OCI-LY7 (cell line): Measurements from ENCODE around the gene SOAT1. TPM values are rescaled to one million over a fixed set of nuclear protein-coding genes. Genes with fewer than 3 reads are reported as not detected.

Experiments
- BruUV-seq: library from RNA; stranded (reverse); fragments of 400-500 nt; replicated peaks from 2 replicates; lab custom pipeline; 2021; lab: Mats Ljungman, UMichigan
- CTCF ChIA-PET: fragments of 300-600 bp; sonication (Branson Sonifier 250); formaldehyde crosslinking; loops from one replicate; lab custom pipeline; 2022; ENCODE audit warnings: antibody characterized with exemption; ENCODE audit not compliant: unreplicated experiment; lab: Charles Lee
- POLR2A ChIA-PET: fragments of 300-600 bp; sonication (Branson Sonifier 250); formaldehyde crosslinking; loops from one replicate; lab custom pipeline; 2022; ENCODE audit warnings: antibody characterized with exemption; lab: Charles Lee
- DNase-seq: peaks from one replicate; pipeline ENCODE4 v3.0.0-alpha.2; 2015; ENCODE audit warnings: low spot score
- H2AFZ ChIP-seq: fragments of 200-600 bp; sonication (generic), shearing (Covaris generic); 2 replicates; pipeline ENCODE4 v1.6.1; 2014; ENCODE audit warnings: mild to moderate bottlenecking, antibody characterized with exemption, low read length, moderate library complexity
- H3K27ac ChIP-seq: fragments of 200-600 bp; sonication (generic); 2 replicates; pipeline ENCODE4 v1.5.1; 2014; ENCODE audit warnings: mixed run types, low read depth, mild to moderate bottlenecking, moderate library complexity, low read length, inconsistent platforms; ENCODE audit not compliant: poor library complexity, severe bottlenecking
- H3K36me3 ChIP-seq: fragments of 200-600 bp; sonication (generic); 2 replicates; pipeline ENCODE4 v1.6.1; 2014; ENCODE audit warnings: mild to moderate bottlenecking, antibody characterized with exemption, low read length, moderate library complexity, mixed read lengths; ENCODE audit not compliant: insufficient read depth
- H3K4me1 ChIP-seq: fragments of 200-600 bp; sonication (generic); 2 replicates; pipeline ENCODE4 v1.5.1; 2014; ENCODE audit warnings: mild to moderate bottlenecking, low read length; ENCODE audit not compliant: insufficient read depth, poor library complexity, severe bottlenecking
- H3K4me2 ChIP-seq: fragments of 200-600 bp; sonication (generic); 2 replicates; pipeline ENCODE4 v1.6.1; 2014; ENCODE audit warnings: mild to moderate bottlenecking, low read length
- H3K4me3 ChIP-seq: fragments of 200-600 bp; sonication (generic); 2 replicates; pipeline ENCODE4 v1.5.1; 2014; ENCODE audit warnings: mild to moderate bottlenecking, low read depth, low read length; ENCODE audit not compliant: poor library complexity, severe bottlenecking
- H3K79me2 ChIP-seq: fragments of 200-600 bp; sonication (generic); 2 replicates; pipeline ENCODE4 v1.6.1; 2016; ENCODE audit warnings: low read depth, mild to moderate bottlenecking, low read length, moderate library complexity, mixed read lengths; ENCODE audit not compliant: insufficient read depth
- H3K9me2 ChIP-seq: fragments of 200-600 bp; sonication (generic); 2 replicates; pipeline ENCODE4 v1.6.1; 2016; ENCODE audit warnings: mild to moderate bottlenecking, low read length, mixed read lengths; ENCODE audit not compliant: insufficient read depth
- H3K9me3 ChIP-seq: fragments of 200-600 bp; sonication (generic); 2 replicates; pipeline ENCODE4 v1.6.1; 2014; ENCODE audit warnings: mild to moderate bottlenecking, mixed run types, low read length, mixed read lengths
- H4K20me1 ChIP-seq: fragments of 200-600 bp; sonication (generic); 2 replicates; pipeline ENCODE4 v1.6.1; 2014; ENCODE audit warnings: mild to moderate bottlenecking, antibody characterized with exemption, low read length, moderate library complexity, mixed read lengths; ENCODE audit not compliant: insufficient read depth
- CTCF ChIP-seq: fragments of 200-600 bp; sonication (generic); conservative IDR thresholded peaks from 2 replicates; pipeline ENCODE4 v1.5.1; 2014; ENCODE audit warnings: mild to moderate bottlenecking, antibody characterized with exemption, low read length, moderate library complexity, mixed read lengths
- EZH2phosphoT487 ChIP-seq: fragments of 200-600 bp; sonication (generic); IDR thresholded peaks from 2 replicates; pipeline ENCODE4 v1.6.1; 2018; ENCODE audit warnings: low read depth, borderline replicate concordance, mild to moderate bottlenecking, mixed run types, antibody characterized with exemption, low read length, moderate library complexity, mixed read lengths
- intact Hi-C: fragments of 100-400 bp; cut with micrococcal nuclease; formaldehyde crosslinking; loops from one replicate; pipeline ENCODE4 v1.10.0; 2022; ENCODE audit not compliant: unreplicated experiment
- total RNA-seq, 2 experiments: library from RNA; depleted of rRNA in 1 of 2; stranded (reverse); fragments of >200 nt in 1 of 2; shearing (Covaris generic) in 1 of 2; gene quantifications; 2 replicates each; pipeline ENCODE4 v1.2.3, GENCODE V29; 2014 to 2022

Gene SOAT1
- total RNA-seq, 2 experiments from 2014 or later, result 8.7 to 34.0 TPM

GRCh38 chr1:179305450-179305849, 11.9 kb downstream of the SOAT1 start:
- Histone ChIP-seq H3K4me3 (no peak overlapping the region), H3K36me3 (peaks cover 69% of the 10 kb centered on the region), H3K79me2 (peaks cover 3% of the 10 kb centered on the region), H3K9me3 (no peaks in the 10 kb centered on the region), H3K4me1 (no peaks in the 10 kb centered on the region), H3K4me2 (no peak overlapping the region), H2AFZ (no peak overlapping the region), H4K20me1 (no peaks in the 10 kb centered on the region), H3K9me2 (no peaks in the 10 kb centered on the region), H3K27ac (no peak overlapping the region)
- intact Hi-C loops, result no loop called here
- ChIA-PET POLR2A (interaction anchor here (0.9 kb wide), 1 partner anchor 21 kb away, joined by 3 read pairs; no protein-coding TSS in a partner anchor), CTCF (no interaction called here)
- no peak for TF ChIP-seq CTCF
- no peak for TF ChIP-seq EZH2phosphoT487
- DNase-seq, result no peak
- no TSS peak for BruUV-seq

GRCh38 chr1:179310291-179310690, 16.7 kb downstream of the SOAT1 start:
- POLR2A ChIA-PET, result no interaction called here
- intact Hi-C loops, result no loop called here
- Histone ChIP-seq H3K4me1 (no peaks in the 10 kb centered on the region), H4K20me1 (no peaks in the 10 kb centered on the region), H3K4me3 (no peak overlapping the region), H2AFZ (no peak overlapping the region), H3K4me2 (no peak overlapping the region), H3K9me2 (no peaks in the 10 kb centered on the region), H3K27ac (no peak overlapping the region), H3K36me3 (peaks cover 55% of the 10 kb centered on the region), H3K9me3 (no peaks in the 10 kb centered on the region), H3K79me2 (peaks cover 5% of the 10 kb centered on the region)
- BruUV-seq, result no TSS peak
- TF ChIP-seq CTCF (no peak), EZH2phosphoT487 (no peak)
- CTCF ChIA-PET, result no interaction called here
- DNase-seq, result no peak

- H3K36me3 ChIP-seq, result peaks cover 50% of the 10 kb centered on the region
- no peak for DNase-seq
- ChIA-PET POLR2A (no interaction called here), CTCF (no interaction called here)
- intact Hi-C loops, result no loop called here
- no peaks in the 10 kb centered on the region for H3K4me1 ChIP-seq
- no TSS peak for BruUV-seq
- H3K9me3 ChIP-seq, result no peaks in the 10 kb centered on the region
- no peak overlapping the region for H3K4me3 ChIP-seq
- peaks cover 5% of the 10 kb centered on the region for H3K79me2 ChIP-seq
- H3K9me2 ChIP-seq, result no peaks in the 10 kb centered on the region
- no peaks in the 10 kb centered on the region for H4K20me1 ChIP-seq
- TF ChIP-seq CTCF (no peak), EZH2phosphoT487 (no peak)
- no peak overlapping the region for H2AFZ ChIP-seq
- H3K27ac ChIP-seq, result no peak overlapping the region
- H3K4me2 ChIP-seq, result no peak overlapping the region
Observed at GRCh38 chr1:179310721-179311120, 17.1 kb downstream of the SOAT1 start.
